ENCODE results near the gene CDC26.
"Not testable (repeated sequence)": the region's sequence is repeated elsewhere in the genome, so short reads cannot be mapped to it uniquely, and the experiment has no call there.

The CDC26 gene

DNA sequence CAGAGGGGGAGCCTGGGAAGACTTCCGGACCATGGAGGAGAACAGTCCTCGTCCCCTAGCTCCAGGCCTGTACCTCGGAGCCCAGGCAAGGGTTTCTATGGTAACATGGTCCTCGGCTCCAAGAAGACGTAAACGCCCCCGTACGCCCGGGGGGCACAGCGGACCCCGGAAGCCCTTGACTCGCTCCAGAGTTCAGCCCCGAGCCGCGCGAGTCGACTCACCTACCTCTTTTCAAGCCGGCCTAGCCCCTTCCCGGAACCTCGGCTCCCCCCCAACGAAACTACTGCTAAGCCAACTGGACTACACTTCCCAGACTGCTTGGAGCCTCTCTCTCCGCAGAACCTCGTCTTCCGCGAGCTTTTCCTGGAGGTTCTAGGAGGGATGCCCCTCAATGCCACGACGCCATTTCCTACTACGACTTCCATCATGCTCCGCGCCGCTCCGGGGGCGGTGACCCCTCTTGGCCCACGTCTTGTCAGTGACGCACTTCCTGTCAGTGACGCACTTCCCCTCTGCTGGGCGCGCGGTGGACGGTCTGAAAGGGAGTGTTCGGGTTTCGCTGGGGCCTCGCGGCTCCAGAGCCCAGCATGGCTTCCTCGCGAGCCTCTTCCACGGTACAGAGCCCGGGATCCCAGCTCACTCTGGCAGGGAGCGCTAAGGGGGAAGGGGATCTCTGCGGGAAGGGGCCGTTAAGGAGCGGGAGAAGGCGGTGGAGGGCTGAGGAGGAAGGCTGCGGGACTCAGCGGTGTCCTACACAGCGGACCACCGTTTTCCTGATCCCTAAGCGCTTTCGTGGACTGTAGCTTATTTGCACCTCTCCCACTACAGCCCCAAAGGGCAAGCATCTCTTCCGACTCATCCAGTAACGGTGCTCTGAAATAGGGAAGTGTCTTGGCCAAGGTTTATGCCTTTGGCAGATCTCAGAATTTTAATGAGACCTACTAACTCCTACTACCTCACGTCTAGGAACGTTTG, at the start of gene CDC26, which contains the start of gene PRPF4:
Gene CDC26, minus strand, starts transcription at position 416 of the 975 bp plus-strand sequence. CDS start 3,065 bp downstream, outside the sequence.
Gene PRPF4, plus strand, starts transcription at position 502 of the 975 bp plus-strand sequence. Its CDS starts 86 bp downstream, at position 588.
- peak; percentile 91 to 93 (median 92) for DNase-seq (ENCODE audit: low read depth in 3 of 3)

DNA sequence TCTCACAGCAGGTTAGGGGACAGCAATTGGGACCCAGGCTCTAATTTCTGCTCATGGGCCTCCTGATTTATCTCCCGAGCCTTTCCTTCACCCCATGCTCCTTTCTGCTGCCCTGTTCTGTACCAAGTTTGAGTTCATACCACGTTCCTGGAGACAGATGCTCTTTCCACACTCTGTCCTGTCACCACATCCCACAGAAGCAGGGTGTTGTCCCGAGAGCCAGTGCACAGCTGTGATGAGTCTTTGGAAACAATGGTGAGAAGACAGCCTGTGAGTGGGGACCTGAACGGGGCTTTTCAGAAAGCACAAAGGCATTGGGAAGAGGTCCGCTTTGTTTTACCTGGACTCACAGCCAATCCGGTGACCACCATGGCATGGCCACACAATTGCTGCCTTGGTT, 47.3 kb upstream of the CDC26 start:
- no peak for DNase-seq (ENCODE audit: low read depth in 3 of 3)

DNA sequence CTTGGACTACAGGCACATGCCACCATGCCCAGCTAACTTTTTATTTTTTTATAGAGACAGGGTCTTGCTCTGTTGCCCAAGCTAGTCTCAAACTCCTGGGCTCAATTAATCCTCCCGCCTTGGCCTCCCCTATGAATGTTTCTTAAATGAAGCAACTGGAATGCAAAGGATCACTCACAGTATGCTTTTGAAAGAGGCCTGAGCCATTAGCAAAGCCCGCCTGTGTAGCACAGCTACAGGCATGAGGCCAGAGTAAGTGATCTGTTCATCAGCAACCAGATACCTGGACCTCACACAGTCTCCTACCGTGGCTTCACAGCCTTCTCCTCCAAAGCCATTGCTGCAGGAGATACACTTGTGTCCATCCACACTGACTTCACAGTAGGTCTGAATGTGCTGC, 44.7 kb upstream of the CDC26 start:
- DNase-seq (ENCODE audit: low read depth in 3 of 3), result no peak

DNA sequence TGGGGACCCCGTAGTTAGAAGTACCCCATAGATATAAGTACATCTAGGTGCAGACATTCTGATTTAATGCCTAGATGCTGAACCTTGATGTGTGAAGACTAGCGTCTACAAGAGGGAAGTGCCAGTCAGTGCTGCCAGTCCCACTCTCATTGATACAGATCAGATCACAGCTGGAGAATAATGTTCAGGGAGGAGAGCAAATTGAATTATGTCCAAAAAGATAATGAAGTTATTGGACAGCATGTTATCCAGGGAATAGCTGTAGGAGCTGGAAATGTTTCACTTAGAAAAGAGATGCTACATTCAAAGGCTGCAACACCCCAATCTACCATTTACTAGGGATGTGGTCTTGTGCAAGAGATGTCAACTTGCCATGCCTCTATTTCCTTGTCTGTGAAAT, 43.7 kb upstream of the CDC26 start:
- DNase-seq (ENCODE audit: low read depth in 3 of 3), result no peak

DNA sequence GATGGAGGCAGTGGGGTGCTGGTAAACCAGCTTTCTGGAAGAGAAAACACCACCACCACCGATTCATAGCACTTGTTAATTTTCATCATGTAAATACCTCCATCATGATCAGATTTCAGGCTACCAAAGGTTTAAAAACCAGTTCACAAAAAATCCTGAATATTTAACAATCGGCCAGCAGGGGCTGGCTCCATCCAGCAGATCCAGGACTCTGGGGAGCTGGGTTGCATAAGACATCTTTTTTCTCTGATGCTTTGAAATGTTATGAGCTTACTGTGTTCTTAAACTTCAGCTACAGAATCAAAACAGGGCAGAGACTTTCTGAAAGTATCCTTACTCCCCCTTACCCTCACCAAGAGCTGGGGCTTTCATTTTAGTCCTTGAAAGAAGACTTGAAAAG, 42.4 kb upstream of the CDC26 start:
- no peak for DNase-seq (ENCODE audit: low read depth in 3 of 3)

DNA sequence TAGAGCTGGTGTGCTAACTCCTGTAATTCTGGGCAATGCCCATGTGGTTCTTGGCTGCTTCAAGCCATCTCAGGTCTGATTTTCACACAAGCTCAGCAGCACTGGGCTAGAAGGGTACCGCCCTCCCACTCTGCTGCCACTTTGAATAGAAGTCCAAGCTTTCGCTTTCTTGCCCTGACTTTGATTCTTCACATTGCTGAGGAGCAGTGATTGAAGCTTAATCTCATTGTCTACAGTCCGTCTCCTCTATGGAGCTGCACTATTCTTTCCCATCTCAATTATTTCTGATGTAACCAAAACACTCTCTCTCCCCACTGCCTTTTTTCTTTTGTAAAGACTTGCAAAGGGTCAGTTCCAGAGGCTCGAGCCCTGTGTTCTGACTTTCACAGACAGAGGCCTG, 40.7 kb upstream of the CDC26 start:
- DNase-seq (ENCODE audit: low read depth in 3 of 3), result no peak

DNA sequence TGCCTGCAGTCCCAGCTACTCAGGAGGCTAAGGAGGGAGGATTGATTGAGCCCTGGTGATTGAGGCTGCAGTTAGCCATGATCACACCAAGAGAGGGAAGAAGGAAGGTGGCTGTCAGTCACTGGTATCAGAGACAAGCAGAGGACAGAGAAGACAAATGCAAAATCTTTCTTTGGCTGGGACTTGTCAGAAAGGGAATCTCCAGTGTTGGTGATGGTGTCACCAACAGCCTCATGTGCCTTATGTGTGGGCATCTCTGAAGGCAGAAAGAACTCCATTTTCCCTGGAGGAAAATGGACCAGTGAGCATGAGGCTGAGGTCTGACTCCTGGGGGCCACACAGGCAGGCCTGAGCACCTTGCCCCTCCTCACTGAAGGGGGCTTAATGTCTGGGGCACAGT, 39.9 kb upstream of the CDC26 start:
- DNase-seq (ENCODE audit: low read depth in 3 of 3), result no peak

DNA sequence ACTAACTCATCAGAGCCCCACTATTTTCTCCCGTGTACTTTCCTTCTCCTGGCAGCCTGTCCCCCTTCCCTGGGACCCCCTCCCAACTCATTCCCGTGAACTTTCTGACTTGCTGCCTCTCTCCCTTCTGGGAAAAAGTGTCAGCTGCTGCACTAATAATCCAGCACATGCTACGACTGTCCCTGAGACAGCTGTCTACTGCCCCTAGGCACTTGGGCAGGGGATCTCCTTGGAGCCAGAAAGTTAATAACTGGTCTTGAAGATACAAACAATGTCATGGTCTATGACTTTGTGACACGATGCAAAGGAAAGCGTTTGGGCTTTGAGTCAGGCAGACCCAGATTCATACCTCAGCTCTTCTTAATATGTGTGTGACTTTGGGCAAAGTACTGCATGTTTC, 37.9 kb upstream of the CDC26 start:
- DNase-seq (ENCODE audit: low read depth in 3 of 3), result no peak

DNA sequence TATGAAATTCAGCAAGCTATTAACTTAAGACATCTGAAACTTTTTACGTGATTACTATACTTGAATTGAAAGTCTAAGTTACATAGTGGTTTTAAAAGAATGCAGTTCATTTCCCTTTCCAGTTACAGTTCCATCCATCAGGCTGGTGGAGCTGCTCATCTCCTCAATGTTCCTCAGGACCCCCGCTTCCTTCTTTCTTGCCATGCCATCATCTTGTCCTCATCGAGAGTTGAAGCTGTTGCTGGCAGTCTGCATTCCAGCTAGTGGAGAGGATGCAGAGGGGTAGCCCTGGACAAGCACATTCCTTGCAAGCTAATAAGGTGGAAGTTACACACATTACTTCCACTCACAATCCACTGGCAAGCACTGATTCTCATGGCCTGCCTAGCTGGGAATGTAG, 36.6 kb upstream of the CDC26 start:
- no peak for DNase-seq (ENCODE audit: low read depth in 3 of 3)

DNA sequence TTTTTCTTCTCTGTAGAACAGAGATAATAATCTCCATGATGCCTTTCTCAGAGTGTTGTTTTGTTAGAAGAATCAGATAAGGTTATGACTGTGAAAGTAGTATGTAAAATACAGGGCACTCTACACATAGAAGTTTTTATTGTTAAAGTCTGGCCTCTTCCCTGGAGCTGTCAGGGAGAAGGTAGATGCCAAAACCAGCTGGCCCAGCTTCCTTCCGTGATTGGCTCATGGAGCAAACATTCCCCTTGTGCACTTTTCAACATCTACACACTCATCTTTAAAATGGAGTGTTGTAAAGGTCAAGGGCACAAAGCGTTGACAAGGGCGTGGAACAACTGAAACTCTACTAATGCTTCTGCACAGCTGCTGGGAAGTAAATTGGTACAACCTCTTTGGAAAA, 35.2 kb upstream of the CDC26 start:
- no peak for DNase-seq (ENCODE audit: low read depth in 3 of 3)

DNA sequence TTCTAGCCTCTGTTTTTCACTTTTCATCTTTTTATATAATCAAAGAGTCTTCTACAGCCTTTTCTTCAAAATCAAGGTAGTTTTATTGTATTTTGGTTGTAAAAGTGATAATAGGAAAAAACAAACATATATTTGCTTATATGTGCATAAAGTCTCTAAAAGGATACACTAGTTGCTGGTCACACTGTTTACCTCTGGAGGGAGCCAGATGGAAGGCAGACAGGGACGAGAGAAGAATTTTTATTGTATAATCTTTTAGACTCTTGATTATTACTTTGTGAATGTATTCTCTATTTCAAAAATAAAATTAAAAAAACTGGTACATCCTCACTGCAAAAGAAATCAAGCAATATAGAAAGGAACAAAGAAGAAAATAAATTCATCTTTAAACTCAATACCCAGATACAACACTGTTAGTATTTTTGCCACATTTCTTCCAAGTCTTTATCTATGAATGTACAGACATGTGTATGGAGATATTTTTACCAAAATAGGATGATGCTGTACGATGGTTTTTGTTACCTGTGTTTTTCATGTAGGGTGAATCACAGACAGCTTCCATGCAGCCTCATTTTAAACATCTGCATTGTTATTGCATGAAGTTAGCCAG, 33.9 kb upstream of the CDC26 start:
- DNase-seq (ENCODE audit: low read depth in 3 of 3), result no peak

DNA sequence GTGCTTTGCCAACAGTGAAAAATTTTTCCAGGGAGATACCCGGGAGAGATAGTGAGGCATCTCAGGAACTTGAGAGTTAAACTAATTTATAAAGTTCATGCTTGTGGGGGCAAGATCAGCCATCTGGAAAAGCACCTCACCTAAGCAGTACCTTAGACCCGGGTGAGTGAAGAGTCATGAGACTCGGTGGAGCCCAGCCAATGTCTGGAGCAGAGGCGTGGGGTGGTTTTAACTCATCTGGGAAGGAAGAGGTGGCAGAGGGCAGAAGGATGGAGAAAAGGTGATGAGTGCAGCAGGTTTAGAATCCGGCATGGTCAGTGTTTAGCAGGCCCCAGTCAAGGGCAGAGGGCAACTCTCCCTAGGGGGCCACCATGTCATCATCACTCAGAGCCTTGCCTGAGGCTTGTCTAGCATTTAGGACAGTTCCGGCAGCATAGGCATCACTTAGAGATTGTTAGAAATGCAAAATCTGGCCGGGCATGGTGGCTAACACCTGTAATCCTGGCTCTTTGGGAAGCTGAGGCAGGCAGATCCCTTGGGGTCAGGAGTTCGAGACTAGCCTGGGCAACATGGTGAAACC, 32.1 kb upstream of the CDC26 start:
- no peak for DNase-seq (ENCODE audit: low read depth in 3 of 3)

DNA sequence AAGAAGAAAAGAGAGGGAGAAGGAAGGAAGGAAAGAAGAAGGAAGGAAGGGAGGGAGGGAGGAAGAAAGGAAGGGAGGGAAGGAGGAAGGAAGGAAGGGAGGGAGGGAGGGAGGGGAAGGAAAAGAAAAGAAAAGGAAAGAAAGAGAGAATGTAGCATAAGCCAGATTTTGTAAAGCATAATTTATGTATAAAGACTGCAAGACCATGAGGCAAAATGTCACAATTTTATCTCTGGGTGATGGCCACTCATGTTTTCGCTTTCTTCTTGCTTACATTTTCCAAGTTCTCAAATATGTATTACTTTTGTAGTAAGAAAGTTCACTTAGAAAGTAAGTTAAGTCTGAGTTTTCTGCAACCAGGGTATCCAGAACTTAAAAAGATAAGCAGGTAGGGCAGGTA, 31.2 kb upstream of the CDC26 start:
- DNase-seq (ENCODE audit: low read depth in 3 of 3), result no peak

DNA sequence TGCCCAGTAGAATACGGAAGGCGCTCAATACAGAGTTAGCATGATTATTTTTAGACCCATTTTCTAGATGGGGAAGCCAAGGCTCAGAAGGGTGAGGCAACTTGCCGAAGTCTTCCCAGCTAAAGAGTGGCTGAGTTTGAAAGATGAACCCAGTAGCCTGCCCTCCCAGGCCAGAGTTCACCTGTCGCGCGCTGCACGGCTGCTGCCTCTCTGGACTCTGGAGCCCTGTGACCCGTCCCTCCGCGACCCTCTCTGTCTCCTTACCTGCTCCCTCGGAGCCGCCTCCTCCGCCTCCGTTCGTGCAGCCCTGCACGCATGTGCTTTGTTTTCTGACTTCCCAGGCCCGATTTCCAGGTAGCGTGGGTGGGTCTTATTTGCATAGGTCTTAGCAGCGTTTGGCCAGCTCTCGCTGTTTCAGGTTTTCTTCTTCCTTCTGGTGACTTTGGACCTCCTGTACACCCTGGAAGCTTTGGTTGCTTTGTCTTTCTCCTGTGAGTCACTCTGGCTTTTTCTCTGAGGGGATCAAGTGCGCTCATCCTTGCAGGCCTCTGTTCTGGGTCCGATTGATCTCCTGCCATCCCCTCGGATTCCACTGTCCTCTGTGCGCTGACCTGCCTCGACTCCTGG, 27.5 kb upstream of the CDC26 start, which contains the start of gene RNF183:
Gene RNF183, minus strand, starts transcription at position 585 of the 627 bp plus-strand sequence. CDS start 5,192 bp downstream, outside the sequence.
- DNase-seq (ENCODE audit: low read depth in 3 of 3), result no peak

DNA sequence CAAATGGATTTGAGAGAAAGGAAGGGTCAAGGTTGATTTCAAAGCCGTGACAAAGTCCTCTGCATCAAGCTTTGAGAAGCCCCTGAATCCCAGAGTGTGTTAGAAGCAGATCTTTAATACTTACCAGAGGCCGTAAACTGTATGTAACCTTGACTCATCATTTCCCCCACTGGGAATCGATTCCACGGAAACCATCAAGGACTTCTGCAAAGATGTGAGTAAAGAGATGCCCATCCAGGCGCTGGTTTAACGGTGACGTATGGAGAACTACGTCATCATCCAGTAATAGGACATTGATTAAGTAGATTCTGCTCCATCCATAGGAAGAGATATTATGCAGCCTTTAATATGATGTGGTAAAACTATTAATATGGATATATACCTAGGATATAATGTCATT, 26.2 kb upstream of the CDC26 start:
- no peak for DNase-seq (ENCODE audit: low read depth in 3 of 3)

DNA sequence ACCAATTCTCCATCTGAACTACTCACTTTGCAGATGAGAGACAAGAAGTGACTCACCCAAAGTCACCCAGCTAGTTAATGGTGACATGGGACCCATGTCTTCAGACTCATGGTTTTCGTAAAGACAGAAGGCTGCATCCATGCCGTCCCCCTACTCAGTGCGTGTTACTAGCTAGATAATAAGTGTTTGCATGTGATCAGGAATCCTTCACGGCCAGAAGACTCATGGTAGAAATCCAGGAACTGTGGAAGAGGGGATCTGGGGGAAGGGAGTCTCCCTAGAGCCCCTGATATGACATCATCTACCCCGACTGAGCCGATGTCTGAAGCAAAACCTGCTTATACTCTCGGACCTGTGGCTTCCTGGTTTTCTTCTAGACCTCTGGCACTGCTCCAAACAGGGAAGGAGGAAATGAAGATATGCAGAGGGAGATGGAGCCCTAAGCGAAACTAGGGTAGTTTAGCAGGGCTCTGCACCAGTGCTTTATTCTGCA, 24.5 kb upstream of the CDC26 start:
- DNase-seq (ENCODE audit: low read depth in 3 of 3), result no peak

DNA sequence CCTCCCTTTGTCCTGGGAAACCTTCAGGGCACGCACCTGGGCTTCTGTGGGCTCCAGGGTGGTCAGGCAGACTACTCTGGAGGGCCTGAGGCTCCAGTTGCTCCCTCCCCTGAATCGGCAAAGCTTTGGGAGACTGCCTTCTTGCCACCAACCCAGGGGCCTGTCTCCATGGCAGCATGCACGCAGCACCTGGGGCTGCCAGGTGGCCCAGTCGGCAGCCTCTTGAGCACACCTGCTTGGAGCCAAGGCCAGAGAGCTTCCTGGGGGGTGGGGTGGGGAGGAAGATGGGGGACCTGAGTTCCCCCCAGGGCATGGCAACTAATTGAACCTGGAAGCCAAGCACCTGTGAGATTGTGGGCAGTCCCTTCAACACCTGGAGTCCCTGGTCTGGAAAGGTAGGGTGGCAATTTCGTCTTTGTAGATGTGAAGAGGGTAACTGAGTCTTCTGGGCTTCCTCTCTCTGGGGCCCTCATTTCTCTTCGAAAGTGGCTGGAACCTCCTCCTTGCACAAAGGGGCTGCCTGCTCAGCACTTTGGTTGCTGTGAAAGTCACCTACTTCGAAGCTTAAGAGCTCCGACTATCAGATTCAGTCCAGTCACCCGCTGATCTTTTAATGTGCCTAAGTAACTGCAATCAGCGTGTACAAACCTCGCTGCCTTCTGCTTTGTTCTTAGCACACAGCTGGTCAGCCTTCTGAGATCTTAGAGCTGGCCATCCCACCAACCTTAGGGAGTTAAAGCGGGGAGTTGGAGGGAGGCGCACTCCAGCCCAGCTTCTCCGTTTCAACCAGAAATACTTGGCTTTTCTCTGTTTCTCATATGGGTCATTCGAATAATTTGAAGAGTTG, 23.8 kb upstream of the CDC26 start:
- no peak for DNase-seq (ENCODE audit: low read depth in 3 of 3)

DNA sequence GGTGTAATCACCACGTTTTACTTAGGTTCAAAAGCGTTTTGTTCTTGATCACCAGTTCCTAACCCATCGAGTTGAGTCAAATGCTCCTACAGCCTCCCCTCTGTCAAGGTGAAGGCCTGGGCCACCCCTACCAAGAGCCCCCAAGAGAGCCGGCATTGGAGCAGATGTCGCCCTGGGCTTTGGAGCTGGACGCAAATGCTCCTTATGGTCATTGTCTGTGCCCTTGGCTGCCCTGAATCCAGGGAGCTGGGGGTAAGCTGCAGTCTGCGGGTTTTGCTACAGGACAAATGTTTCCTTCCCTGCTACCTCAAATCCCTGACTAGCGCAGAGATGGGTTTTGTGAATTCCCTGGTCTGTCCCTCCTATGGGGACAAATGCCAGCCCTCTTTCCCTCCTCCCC, 22.9 kb upstream of the CDC26 start:
- no peak for DNase-seq (ENCODE audit: low read depth in 3 of 3)

DNA sequence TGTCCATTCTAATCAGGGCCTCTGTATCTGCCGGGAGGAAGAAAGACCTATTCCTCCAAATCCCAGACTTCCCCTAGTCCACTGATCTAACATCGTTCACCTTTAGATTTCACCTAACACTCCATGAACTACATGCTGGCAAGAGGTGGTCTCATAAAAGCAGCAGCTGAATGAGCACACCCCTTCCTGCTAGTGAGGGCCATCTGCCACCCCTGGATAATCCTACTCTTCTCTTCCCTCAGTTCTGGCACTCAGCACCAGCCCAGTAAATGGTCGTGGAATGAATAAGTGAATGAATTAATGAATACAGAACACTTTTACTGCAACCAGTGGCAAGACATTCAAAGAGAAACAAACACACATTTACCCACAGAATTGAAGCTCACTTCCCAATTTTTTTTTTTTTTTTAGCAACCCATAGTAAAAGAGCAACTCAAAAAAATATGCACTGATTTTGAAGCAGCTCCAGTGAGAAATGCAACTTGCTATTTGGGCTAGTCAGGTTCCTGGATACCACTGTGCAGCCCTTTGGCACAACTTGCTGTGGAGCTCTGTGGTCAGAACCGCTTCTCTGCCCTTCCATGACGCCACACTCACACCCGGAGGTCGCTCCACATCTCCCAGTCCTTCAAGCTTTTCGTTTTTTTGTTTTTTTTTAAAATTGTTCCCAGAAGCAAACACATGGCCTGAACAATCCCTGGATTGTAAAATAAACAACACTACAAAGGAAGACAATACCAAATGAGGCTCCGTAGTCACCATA, 21.6 kb upstream of the CDC26 start:
- no peak for DNase-seq (ENCODE audit: low read depth in 3 of 3)

DNA sequence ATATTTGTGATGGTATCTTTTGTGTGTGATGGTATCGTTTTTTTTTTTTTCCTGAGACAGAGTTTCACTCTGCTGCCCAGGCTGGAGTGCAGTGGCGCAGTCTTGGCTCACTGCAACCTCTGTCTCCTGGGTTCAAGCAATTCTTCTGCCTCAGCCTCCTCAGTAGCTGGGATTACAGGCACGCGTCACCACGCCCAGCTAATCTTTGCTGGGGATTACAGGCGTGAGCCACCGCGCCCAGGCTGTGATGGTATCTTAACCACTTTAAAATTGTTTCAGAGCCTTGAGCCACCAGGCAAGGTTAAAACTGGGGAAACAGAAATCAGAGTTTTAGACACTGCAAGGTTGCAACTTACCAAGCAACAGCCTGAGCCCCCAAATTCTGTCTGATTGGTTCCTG, 20.9 kb upstream of the CDC26 start:
- not testable (repeated sequence) for DNase-seq (ENCODE audit: low read depth in 3 of 3)
